KG1 (cell line): ENCODE measurements around the gene SLC16A6.
"Not testable (repeated sequence)": the region's sequence is repeated elsewhere in the genome, so short reads cannot be mapped to it uniquely, and the experiment has no call there.

Experiments
- DNase-seq: peaks from one replicate; lab custom pipeline; 2025; lab: John Stamatoyannopoulos, UW

SLC16A6 gene

GRCh38 chr17:68247445-68248198 lies 43.3 kb downstream of the SLC16A6 start, which contains the start of gene AMZ2:
Gene AMZ2 (plus strand): TSS chr17:68248043. CDS start chr17:68250188, 2,145 bp downstream.
- DNase-seq: peak; percentile 91

GRCh38 chr17:68246271-68247028 lies 44.5 kb downstream of the SLC16A6 start:
- no peak for DNase-seq

- DNase-seq: no peak
Measured at GRCh38 chr17:68239632-68240366, 51.1 kb downstream of the SLC16A6 start.

GRCh38 chr17:68238871-68239253 lies 52.1 kb downstream of the SLC16A6 start:
- DNase-seq: no peak

- no peak for DNase-seq
Measured at GRCh38 chr17:68238164-68238870, 52.6 kb downstream of the SLC16A6 start.

- DNase-seq: not testable (repeated sequence)
Measured at GRCh38 chr17:68237369-68238163, 53.4 kb downstream of the SLC16A6 start.

GRCh38 chr17:68235336-68235791 lies 55.6 kb downstream of the SLC16A6 start:
- not testable (repeated sequence) for DNase-seq

- not testable (repeated sequence) for DNase-seq
Measured at GRCh38 chr17:68234726-68235335, 56.1 kb downstream of the SLC16A6 start.

GRCh38 chr17:68232741-68233140 lies 58.2 kb downstream of the SLC16A6 start:
- not testable (repeated sequence) for DNase-seq

- no peak for DNase-seq
Measured at GRCh38 chr17:68231541-68231940, 59.4 kb downstream of the SLC16A6 start.

- not testable (repeated sequence) for DNase-seq
Measured at GRCh38 chr17:68231131-68231530, 59.8 kb downstream of the SLC16A6 start.

- DNase-seq: no peak
Measured at GRCh38 chr17:68229619-68230018, 61.3 kb downstream of the SLC16A6 start.

- DNase-seq: no peak
Measured at GRCh38 chr17:68228817-68229570, 61.9 kb downstream of the SLC16A6 start.

- DNase-seq: not testable (repeated sequence)
Measured at GRCh38 chr17:68228039-68228680, 62.8 kb downstream of the SLC16A6 start.

GRCh38 chr17:68225055-68225454 lies 65.9 kb downstream of the SLC16A6 start:
- not testable (repeated sequence) for DNase-seq

- DNase-seq: no peak
Measured at GRCh38 chr17:68222606-68223005, 68.3 kb downstream of the SLC16A6 start.

- DNase-seq: no peak
Measured at GRCh38 chr17:68221786-68222185, 69.1 kb downstream of the SLC16A6 start.

- DNase-seq: not testable (repeated sequence)
Measured at GRCh38 chr17:68220786-68221185, 70.1 kb downstream of the SLC16A6 start.

- not testable (repeated sequence) for DNase-seq
Measured at GRCh38 chr17:68220186-68220585, 70.7 kb downstream of the SLC16A6 start.
